SK-N-SH treated with all-trans-retinoic acid at 6 μM for 48 hours (cell line): Measurements from ENCODE around the gene ARID5A.

Experiments used
- ARNTL ChIP-seq: fragments of 450-650 bp; formaldehyde crosslinking; IDR thresholded peaks from 2 replicates; pipeline ENCODE4 v1.5.0; 2020; ENCODE audit warnings: low read depth, mild to moderate bottlenecking, moderate library complexity, borderline replicate concordance
- ESRRG ChIP-seq: fragments of 250-450 bp; sonication (Bioruptor Pico); IDR thresholded peaks from 2 replicates; pipeline ENCODE4 v1.6.1; 2021; ENCODE audit warnings: mild to moderate bottlenecking
- OSR1 ChIP-seq: fragments of 250-450 bp; sonication (Bioruptor Pico); IDR thresholded peaks from 2 replicates; pipeline ENCODE4 v1.8.0; 2022; ENCODE audit warnings: moderate library complexity, mild to moderate bottlenecking, inconsistent platforms
- PATZ1 ChIP-seq: fragments of 250-450 bp; sonication (Bioruptor Pico); IDR thresholded peaks from 2 replicates; pipeline ENCODE4 v1.8.0; 2020; ENCODE audit warnings: mild to moderate bottlenecking, moderate library complexity, borderline replicate concordance
- POU6F1 ChIP-seq: fragments of 250-450 bp; sonication (Bioruptor Pico); IDR thresholded peaks from 2 replicates; pipeline ENCODE4 v1.8.0; 2021; ENCODE audit warnings: low read depth, mild to moderate bottlenecking, moderate library complexity, borderline replicate concordance
- RARB ChIP-seq: fragments of 250-450 bp; sonication (Bioruptor Pico); IDR thresholded peaks from 2 replicates; pipeline ENCODE4 v1.8.0; 2021; ENCODE audit warnings: mild to moderate bottlenecking, moderate library complexity
- SNAI2 ChIP-seq: fragments of 250-450 bp; sonication (Bioruptor Pico); IDR thresholded peaks from 2 replicates; pipeline ENCODE4 v1.5.0; 2020; ENCODE audit warnings: mild to moderate bottlenecking, moderate library complexity
- ZFP30 ChIP-seq: fragments of 450-650 bp; formaldehyde crosslinking; IDR thresholded peaks from 2 replicates; pipeline ENCODE4 v1.5.0; 2022; ENCODE audit warnings: mild to moderate bottlenecking, moderate library complexity
- ZNF565 ChIP-seq: fragments of 450-650 bp; formaldehyde crosslinking; conservative IDR thresholded peaks from 2 replicates; pipeline ENCODE4 v1.5.0; 2020; ENCODE audit warnings: low read depth, mild to moderate bottlenecking, moderate library complexity
- TF ChIP-seq, protein P1 (sequence below): fragments of 250-450 bp; sonication (Bioruptor Pico); IDR thresholded peaks from 2 replicates; pipeline ENCODE4 v1.5.1; 2021; ENCODE audit warnings: mild to moderate bottlenecking, moderate library complexity
- TF ChIP-seq, protein P2 (sequence below): fragments of 250-450 bp; sonication (Bioruptor Pico); IDR thresholded peaks from 2 replicates; pipeline ENCODE4 v1.5.0; 2020; ENCODE audit warnings: mild to moderate bottlenecking, moderate library complexity

DNA sequence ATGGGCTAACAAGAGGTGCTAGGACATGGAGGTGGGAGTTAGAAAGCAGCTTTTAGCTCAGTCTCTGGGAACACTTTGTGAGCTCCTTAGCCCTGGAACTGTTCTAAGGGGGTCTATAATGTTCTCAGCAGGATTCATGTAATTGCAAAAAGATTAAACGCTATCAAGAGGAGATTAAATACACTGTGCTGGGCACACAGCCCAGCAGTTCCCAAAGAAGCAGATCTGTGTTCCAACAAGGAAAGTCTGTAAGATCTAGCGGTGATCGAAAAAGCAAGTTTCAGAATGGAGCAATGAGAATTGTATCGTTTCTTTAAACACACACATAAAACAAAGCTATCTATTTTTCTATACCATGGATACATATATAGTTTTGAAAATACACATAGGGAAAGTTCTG, 2.4 kb upstream of the ARID5A start:
- no peak for TF ChIP-seq RARB (CRISPR knock-in tag)
- TF ChIP-seq PATZ1 (CRISPR knock-in tag): no peak
- TF ChIP-seq, protein P1, sequence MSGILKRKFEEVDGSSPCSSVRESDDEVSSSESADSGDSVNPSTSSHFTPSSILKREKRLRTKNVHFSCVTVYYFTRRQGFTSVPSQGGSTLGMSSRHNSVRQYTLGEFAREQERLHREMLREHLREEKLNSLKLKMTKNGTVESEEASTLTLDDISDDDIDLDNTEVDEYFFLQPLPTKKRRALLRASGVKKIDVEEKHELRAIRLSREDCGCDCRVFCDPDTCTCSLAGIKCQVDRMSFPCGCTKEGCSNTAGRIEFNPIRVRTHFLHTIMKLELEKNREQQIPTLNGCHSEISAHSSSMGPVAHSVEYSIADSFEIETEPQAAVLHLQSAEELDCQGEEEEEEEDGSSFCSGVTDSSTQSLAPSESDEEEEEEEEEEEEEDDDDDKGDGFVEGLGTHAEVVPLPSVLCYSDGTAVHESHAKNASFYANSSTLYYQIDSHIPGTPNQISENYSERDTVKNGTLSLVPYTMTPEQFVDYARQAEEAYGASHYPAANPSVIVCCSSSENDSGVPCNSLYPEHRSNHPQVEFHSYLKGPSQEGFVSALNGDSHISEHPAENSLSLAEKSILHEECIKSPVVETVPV (CRISPR knock-in tag): no peak
- no peak for TF ChIP-seq POU6F1 (CRISPR knock-in tag)
- TF ChIP-seq ESRRG (CRISPR knock-in tag): no peak
- TF ChIP-seq, protein P2, sequence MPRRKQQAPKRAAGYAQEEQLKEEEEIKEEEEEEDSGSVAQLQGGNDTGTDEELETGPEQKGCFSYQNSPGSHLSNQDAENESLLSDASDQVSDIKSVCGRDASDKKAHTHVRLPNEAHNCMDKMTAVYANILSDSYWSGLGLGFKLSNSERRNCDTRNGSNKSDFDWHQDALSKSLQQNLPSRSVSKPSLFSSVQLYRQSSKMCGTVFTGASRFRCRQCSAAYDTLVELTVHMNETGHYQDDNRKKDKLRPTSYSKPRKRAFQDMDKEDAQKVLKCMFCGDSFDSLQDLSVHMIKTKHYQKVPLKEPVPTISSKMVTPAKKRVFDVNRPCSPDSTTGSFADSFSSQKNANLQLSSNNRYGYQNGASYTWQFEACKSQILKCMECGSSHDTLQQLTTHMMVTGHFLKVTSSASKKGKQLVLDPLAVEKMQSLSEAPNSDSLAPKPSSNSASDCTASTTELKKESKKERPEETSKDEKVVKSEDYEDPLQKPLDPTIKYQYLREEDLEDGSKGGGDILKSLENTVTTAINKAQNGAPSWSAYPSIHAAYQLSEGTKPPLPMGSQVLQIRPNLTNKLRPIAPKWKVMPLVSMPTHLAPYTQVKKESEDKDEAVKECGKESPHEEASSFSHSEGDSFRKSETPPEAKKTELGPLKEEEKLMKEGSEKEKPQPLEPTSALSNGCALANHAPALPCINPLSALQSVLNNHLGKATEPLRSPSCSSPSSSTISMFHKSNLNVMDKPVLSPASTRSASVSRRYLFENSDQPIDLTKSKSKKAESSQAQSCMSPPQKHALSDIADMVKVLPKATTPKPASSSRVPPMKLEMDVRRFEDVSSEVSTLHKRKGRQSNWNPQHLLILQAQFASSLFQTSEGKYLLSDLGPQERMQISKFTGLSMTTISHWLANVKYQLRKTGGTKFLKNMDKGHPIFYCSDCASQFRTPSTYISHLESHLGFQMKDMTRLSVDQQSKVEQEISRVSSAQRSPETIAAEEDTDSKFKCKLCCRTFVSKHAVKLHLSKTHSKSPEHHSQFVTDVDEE: no peak
- TF ChIP-seq ZFP30 (CRISPR knock-in tag): no peak
- no peak for TF ChIP-seq OSR1 (CRISPR knock-in tag)
- TF ChIP-seq ARNTL: no peak
- TF ChIP-seq SNAI2 (CRISPR knock-in tag): no peak
- no peak for TF ChIP-seq ZNF565
